D721Med (cell line): ENCODE measurements around the gene ARHGAP45.
A peak's percentile ranks its signal among the peaks of the same experiment; 100 is the strongest.

ENCODE experiments used
- DNase-seq: peaks from one replicate; pipeline ENCODE4 v3.0.0; 2011; ENCODE audit warnings: low spot score; ENCODE audit not compliant: insufficient read length
- FAIRE-seq: peaks from 2 replicates; lab custom pipeline; 2011; peaks lifted over from hg19 to GRCh38; lab: Jason Lieb, UNC
- CTCF ChIP-seq: IDR thresholded peaks from 2 replicates; pipeline ENCODE4 v1.5.1; 2012; ENCODE audit warnings: mild to moderate bottlenecking, control low read depth; ENCODE audit not compliant: insufficient read depth; ENCODE audit errors: missing control alignments

Gene ARHGAP45

GRCh38 chr19:1060689-1061088, 6.3 kb upstream of the ARHGAP45 start:
- no peak for TF ChIP-seq CTCF
- DNase-seq (no peak), FAIRE-seq (no peak)

- no peak for DNase-seq
- TF ChIP-seq CTCF, result no peak
- no peak for FAIRE-seq
These were observed 5.0 kb upstream of the ARHGAP45 start for GRCh38 chr19:1061987-1062386.

GRCh38 chr19:1062387-1063029, 4.5 kb upstream of the ARHGAP45 start:
- DNase-seq, result no peak
- TF ChIP-seq CTCF, result no peak
- FAIRE-seq, result no peak

GRCh38 chr19:1063030-1063908, 3.7 kb upstream of the ARHGAP45 start:
- no peak for TF ChIP-seq CTCF
- DNase-seq (no peak), FAIRE-seq (no peak)

GRCh38 chr19:1063909-1064660, 2.9 kb upstream of the ARHGAP45 start:
- TF ChIP-seq CTCF, result no peak
- DNase-seq, result no peak
- FAIRE-seq, result no peak

GRCh38 chr19:1064661-1065605, 2.0 kb upstream of the ARHGAP45 start:
- no peak for DNase-seq

More at GRCh38 chr19:1064661-1065605, 2.0 kb upstream of the ARHGAP45 start:
- peak; percentile 55 for TF ChIP-seq CTCF
- no peak for FAIRE-seq
